ENCODE measurements around the gene CPA1.

GRCh38 chr7:130430115-130430514 is 49.8 kb downstream of the CPA1 start:
- TF ChIP-seq CREB1 (IDR thresholded peaks at IDR 0.05; ENCODE audit: low read depth) (no peak), REST (IDR thresholded peaks at IDR 0.05; ENCODE audit: low read depth) (no peak), NFIC (IDR thresholded peaks at IDR 0.05) (no peak)
